ENCODE data around the gene GRIK4.

- TF ChIP-seq CTCF (IDR thresholded peaks at IDR 0.05; ENCODE audit: extremely low read depth in 1 of 2, insufficient read depth in 1 of 2, low read depth in 1 of 2, low read length in 2 of 2) (no peak), EZH2 (IDR thresholded peaks at IDR 0.05; ENCODE audit: borderline replicate concordance, low read depth, low read length, severe bottlenecking) (no peak)
Observed at GRCh38 chr11:120878781-120879180, 367.2 kb downstream of the GRIK4 start.
